Astrocyte of the spinal cord (primary cell): ENCODE results near the gene INIP.

Experiments
- DNase-seq: peaks from one replicate; pipeline ENCODE4 v3.0.0; 2011; ENCODE audit warnings: low read depth, low spot score
- H3K4me3 ChIP-seq: 2 replicates; pipeline ENCODE4 v1.5.1; 2011; ENCODE audit warnings: low read depth, mild to moderate bottlenecking, low read length, moderate library complexity
- CTCF ChIP-seq: IDR thresholded peaks from 2 replicates; pipeline ENCODE4 v1.5.1; 2012; ENCODE audit warnings: low read depth, mild to moderate bottlenecking, low read length, inconsistent platforms
- in situ Hi-C: cut with HindIII; loops from 2 replicates; pipeline ENCODE4 v1.10.0; 2017; ENCODE audit warnings: low sequenced_read_pairs

INIP gene

GRCh38 chr9:112753725-112754124 is 35.8 kb upstream of the INIP start:
- TF ChIP-seq CTCF: no peak
- in situ Hi-C loops: no loop called here
- no peak overlapping the region for H3K4me3 ChIP-seq
- peak; percentile 85 for DNase-seq

- in situ Hi-C loops: no loop called here
- TF ChIP-seq CTCF: no peak
- DNase-seq: no peak
- no peak overlapping the region for H3K4me3 ChIP-seq
Observed at GRCh38 chr9:112752334-112753125, 34.6 kb upstream of the INIP start.

GRCh38 chr9:112751056-112751795 is 33.3 kb upstream of the INIP start:
- H3K4me3 ChIP-seq: peak overlapping the region; percentile 67
- TF ChIP-seq CTCF: no peak
- in situ Hi-C loops: no loop called here
- DNase-seq: peak; percentile 87

DNA sequence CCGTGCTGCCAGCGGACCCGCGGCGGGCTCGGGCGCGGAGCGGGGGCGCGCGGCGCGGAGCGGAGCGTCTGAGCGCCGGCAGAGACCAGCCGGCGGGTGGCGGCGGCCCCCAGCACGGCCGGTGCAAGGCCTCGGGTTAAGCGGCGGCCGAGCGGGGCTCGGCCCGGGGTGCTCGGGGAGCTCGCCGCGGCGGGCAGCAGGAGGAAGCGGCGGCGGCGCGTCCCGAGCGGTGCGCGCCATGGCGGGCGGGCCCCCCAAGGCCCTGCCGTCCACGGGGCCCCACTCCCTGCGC is 32.8 kb upstream of the INIP start:
- no peak for DNase-seq
- H3K4me3 ChIP-seq: peak overlapping the region; percentile 67
- TF ChIP-seq CTCF: no peak
- in situ Hi-C loops: no loop called here

DNA sequence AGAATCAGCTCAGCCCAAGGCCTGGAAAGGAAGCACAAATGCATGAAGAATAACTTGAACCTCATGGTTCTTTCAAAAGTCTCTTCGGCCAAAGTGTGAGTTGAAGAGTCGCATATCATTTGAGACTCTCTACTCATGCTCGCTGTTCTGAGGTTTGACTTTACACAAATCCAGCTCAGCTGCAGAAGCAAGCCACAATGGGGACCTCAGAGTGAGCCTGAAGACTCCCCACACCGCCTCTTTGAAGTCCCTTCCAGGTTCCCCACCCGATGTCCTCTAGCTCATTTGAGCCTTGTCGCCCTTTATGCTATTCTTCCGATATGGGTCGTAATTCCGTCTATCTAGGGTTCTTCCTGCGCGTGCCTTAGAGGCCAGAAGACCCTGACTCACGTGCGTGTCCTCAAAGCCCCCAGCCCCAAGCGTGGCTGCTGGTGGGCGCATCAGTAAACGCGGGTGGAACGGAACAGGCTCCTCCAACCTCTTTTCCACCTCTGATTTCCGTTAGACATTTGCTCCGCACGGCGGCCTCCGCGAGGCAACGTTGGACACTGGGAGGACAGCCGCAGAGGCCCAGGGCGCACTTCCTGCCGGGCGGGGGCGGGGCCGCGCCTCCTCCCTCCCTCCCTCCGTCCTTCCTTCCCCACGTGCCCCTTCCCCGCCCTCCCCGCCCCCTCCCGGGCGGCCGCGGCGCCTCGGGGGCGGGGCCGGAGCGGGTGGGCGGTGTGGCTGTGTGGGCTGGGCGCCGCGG is 32.3 kb upstream of the INIP start, which contains the start of gene SNX30:
Gene SNX30 (plus strand): TSS at position 745 of the 748 bp plus-strand sequence. CDS start 242 bp downstream, outside the sequence.
- in situ Hi-C loops: no loop called here
- DNase-seq: peak; percentile 88
- peak within 1 kb of the TSS; percentile 67 for H3K4me3 ChIP-seq
- TF ChIP-seq CTCF: peak; percentile 14

GRCh38 chr9:112747094-112747493 is 29.2 kb upstream of the INIP start:
- no peak for TF ChIP-seq CTCF
- no peak for DNase-seq
- in situ Hi-C loops: no loop called here
- no peak overlapping the region for H3K4me3 ChIP-seq
